GM18507 (cell line): ENCODE results near the gene DAB1.

Source experiments
- DNase-seq: peaks from one replicate; pipeline ENCODE4 v3.0.0; 2011; ENCODE audit warnings: low read depth; ENCODE audit not compliant: insufficient read length; ENCODE audit errors: extremely low spot score
- FAIRE-seq: peaks from 2 replicates; lab custom pipeline; 2011; peaks lifted over from hg19 to GRCh38; lab: Jason Lieb, UNC

Gene DAB1

DNA sequence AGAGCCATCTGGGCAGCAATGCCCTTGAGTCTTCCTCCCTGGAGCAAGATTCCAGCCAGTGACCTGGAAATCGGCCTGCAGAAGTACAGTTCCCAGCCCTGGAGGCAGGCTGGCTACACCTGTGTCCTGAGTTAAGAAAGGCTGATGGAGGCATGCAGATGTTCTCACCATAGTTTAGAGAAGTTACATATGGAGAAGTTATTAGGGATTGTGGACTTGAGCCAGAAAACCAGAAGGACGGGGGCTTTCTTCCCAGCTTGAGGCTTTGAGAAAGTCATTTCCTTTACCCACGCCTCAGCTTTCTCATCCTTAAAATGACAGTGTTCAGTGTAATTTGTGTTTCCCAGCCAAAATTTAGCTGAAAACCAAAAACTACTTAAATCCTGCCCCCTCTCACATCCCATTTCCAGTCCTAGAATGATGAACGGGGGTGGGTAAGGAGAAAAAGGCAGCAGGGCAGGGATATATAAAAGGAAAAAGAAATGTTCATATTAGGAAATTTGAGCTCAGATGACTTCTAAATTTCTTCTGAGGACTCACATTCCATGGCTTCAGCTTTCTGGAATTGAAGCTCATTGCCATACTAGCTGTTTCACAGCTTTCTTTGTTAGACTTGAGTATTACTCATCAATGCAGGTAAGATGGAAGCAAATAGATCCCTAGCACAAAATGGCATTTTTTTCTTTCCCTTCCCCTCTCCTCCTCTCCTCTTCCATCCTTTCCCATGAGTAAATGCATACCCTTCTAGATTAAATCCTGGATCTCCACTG lies 443.7 kb downstream of the DAB1 start:
- no peak for DNase-seq
- no peak for FAIRE-seq

DNA sequence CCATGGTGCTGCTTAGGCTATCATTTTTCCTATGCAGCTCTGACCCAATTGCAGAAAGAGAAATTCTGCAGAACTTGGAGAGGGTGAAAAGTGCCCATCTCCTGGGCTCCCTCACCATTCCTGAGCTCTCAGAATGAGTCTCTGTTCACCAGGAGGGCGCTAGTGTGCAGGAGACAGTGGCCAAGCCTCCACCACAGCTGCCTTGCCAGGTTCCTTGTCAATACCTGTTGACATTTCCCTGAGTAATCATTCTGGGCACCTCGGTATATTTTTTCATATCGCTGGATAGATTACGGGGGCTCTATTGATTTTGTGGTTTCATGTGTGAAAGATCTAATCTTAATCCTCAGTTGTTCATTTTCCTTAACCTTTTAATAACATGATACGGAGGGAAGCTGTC lies 445.0 kb downstream of the DAB1 start:
- no peak for DNase-seq
- no peak for FAIRE-seq

DNA sequence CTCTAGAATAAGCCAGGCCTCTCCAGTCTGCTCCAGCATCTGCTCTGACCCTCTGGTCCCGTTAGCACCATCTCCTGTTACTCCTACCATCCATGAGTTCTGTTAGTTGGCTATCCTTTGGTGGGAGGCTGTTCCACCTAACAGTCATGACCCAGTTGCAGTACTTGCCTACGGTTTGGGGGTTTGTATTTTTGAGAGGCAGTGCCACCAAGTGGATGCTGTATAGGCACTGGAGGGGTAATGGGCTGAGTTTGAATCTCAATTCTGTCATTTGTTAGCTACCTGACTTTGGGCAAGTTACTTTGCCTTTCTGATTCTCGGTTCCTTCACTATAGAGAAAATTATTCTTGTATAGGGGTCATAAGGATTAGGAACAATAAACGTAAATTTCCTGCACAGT lies 445.9 kb downstream of the DAB1 start:
- DNase-seq (no peak), FAIRE-seq (no peak)

DNA sequence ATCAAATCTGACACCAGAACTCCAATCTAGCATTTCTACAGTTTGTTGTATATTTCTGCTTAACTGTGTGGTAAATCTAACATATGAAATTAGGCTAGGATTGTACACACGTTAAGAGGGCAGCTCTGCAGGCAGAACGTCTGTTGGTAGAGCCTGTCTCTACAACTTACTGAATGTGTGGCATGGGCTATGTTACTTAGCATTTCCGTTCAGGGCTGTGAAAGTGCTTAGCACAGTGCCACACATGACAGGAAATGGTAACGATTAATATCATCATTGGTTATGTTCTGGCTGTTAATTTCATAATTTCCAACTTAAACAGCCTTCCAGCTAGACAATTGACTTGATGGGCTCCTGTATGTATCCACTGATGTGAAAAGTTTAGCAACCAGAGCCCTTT lies 448.4 kb downstream of the DAB1 start:
- DNase-seq (no peak), FAIRE-seq (no peak)

DNA sequence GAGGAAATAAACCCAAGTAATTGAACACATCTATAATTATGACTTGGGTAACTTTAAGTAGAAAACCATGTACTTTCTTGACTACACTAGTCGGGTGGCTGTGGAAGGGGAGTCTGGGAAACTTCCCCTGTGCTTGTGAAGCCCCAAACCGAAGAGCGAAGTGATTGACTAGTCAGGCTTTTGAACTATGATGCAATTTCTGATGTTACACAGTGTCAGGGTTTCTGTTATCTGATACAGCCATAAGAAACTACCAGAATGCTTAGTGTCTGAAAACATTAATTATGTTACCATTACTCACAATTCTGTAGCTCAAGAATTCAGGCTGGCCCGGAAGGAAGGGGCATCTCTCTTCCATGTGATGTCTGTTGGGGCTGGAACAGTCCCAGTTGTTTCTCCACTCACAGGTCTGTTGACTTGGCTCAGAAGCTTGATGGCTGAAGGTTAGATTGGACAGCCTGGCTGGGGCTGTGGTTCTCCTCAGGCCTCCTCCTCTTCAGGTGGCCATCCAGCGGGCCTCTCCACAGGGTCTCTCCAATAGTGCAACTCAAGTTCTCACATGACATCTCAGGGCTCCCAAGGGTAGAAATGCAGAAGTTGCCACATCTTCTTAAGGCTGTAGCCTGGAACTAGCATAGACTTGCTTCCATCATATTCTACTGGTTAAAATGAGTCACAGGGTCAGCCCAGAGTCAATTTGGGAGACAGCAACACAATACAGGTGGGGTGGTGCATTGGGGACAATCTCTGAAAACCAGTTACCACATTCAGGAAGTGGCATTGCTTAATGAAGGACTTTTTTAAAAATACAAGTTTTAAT lies 449.7 kb downstream of the DAB1 start:
- no peak for FAIRE-seq
- DNase-seq: no peak

DNA sequence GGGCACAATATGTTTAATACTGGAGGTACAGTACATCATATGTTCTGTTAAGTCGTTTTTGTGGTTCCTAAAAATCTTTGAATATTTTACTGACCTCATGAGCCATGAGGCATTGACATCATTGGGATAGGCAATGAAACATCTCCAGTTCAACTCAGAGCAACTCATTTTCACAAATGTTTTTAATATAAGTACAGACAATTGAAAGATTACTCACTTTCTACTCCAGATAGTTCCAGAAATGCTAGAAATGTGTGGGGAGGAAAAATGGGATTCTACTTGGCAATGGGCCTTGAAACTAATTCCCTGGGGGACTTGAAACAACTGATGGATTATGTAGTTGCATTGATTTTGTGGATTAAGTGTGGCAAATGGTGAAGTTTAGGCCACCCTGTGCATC lies 450.9 kb downstream of the DAB1 start:
- FAIRE-seq: no peak
- DNase-seq: no peak

DNA sequence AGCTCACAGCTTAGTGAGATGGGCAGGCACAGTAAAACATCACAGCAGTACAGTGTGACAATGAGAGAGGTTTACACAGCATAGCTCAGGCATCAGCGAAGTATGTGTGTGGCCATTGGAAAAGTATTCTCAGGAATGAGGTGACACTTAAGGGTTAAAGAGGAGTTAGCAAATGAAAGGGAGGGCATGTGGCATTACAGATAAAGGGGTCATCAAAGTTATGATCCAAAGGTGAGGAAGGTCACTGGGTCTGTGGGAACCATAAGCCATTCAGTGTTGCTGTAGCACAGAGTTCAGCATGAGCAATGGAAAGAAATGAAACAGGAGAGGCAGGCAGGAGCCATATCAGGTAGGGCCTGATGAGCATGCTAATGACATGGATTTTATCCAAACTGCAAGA lies 453.6 kb downstream of the DAB1 start:
- DNase-seq (no peak), FAIRE-seq (no peak)

DNA sequence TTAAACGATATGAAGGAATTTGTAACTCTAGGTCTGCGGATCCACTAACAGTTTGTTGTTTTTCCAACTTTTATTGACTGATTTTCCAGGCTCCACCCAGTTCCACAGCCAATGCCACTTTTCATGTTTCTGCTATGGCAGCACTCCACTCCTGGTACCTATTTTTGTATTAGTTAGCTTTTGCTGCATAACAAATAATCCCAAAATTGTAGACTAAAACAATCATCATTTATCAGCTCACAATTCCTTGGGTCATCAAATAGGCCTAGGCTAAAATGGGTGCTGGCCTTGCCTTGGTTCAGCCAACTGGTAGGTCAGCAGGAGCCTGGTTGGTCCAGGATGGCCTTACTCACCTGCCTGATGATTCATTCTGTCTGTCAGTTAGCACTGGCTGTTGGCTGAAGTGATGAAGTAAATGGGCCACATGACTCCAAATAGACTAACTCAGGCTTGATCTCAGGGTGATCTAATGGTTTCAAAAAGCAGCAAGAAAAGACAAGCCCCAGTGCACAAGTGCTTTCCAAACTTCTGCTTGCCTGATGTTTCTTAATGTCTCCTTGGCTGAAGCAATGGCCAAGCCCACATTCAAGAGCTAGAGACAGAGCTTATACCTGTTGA lies 454.9 kb downstream of the DAB1 start:
- DNase-seq (no peak), FAIRE-seq (no peak)

DNA sequence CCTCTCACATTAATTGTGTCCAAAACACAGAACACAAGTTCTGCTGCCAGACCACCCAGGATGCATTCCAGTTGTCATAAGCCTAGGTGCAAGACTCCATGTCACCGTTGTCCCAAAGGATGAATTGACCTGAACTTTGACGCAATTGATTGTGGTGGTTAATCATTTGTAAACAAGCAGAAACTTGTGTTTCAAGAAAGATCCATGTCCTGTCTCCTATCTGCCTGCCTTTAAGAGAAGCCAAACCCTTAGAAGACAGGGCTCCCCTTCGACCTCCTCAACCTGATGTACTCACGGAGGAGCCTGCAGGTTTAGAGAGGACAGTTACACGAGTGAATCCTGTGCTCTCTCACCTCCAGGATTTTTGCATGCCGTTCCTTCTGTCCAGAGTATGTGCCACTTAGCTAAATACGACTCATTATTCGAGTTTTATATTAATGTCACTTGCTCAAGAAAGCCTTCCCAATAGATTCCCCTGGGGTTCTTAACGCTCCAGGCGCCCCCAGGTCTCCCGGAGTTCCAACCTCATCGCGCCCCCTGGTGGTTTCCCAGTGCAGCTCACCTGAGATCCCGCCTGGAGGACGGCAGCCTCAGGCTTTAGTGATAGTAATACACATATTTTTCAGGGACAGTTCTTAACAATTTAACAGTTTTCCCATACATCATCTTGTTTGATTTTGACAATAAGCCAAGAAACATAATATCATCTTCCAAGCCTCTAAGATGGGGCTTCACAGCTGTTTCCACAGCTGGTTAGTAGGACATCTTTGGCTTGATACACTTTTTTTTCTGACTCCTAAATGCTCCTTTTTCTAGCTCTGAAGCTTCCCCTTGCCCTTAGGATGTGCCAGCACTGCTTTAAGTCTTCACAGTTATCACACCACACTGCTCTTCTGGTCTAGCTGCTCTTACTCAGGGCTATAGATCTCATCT lies 455.7 kb downstream of the DAB1 start:
- FAIRE-seq (no peak), DNase-seq (no peak)

DNA sequence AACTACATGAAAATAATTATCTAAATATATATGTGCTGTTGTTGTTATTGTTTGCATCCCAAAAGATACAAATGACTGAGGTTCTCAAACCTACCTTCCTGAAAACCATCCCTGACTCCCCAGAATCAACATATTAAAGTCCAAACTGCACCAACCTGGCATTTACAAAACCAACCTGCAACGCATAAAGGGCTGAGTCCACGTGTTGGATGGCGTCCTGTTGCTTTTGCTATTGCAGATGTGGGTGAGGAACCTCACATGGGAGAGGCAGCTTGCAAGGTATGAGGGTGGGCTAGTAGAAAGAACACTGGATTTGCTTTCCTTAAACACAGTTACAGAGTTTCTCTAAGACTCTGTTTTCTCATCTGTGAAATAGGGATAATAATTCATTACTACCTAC lies 456.5 kb downstream of the DAB1 start:
- DNase-seq (no peak), FAIRE-seq (no peak)

DNA sequence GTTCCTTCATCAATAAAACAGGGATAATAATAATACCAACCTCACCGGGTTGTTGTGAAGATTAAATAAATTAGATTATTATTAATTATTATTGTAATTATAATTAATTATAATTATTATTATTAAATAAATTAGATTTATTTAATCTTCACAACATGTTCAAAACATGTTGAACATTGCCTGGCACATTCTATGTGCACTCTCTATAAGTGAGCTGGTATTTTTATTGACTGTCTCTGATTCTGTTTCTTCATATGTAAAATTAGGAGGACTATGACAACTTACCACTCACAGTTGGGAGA lies 457.2 kb downstream of the DAB1 start:
- FAIRE-seq: no peak
- no peak for DNase-seq

DNA sequence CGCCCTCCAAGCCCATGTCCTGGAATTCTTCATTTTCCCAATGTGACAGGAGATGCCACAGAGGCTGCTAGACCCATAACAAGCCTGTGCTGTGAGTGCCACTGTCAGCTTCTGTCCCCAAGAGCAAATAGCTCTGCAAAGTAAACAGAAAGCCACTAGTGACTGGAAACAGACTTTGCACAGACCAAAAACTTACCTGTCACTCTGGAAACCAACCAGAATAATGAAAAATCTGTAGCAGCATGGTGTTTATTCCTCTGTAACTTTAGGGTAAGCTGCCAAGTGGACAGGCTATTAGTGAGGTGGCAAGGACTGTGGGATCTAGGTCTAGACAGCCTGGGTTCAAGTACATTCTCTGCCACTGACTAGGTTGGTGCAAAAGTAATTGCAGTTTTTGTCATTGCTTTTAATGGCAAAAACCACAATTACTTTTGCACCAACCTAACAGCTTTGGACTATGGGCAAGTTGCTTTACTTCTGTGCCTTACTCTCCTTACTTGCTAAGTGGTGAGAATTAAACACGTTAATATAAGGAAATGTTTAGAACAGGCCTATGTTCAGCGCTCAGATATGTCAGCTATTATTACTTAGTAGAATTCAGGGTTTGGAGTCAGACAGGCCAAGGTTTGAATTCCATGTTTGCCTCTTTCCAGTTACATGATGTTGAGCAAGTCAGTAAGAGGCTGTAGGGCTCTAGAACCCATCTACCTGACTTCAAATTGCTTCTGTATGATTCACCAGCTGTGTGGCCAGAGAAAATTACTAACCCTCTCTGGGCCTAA lies 457.8 kb downstream of the DAB1 start, which contains the start of gene C8B:
Gene C8B, minus strand, starts transcription at position 100 of the 782 bp plus-strand sequence. Its CDS starts 67 bp downstream, at position 33.
- FAIRE-seq: no peak

DNA sequence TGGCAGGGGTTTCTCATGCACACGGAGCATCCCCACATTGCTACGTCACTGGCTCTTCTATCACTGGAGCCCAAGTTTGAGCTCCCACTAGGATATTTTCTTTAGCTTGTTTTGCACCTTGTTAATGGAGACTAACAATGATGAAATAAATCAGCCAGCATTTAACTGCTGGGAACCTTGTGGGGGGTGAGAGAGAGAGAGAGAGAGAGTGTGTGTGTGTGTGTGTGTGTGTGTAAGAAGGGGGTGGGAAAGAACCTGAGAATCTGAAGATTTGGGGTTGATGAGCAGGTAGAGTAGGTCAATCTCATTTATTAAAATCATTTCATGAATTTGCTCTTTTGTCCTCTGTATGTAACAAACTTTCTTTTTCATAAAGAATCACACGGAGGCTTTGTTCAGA lies 458.7 kb downstream of the DAB1 start:
- FAIRE-seq: no peak
- no peak for DNase-seq

More for the DNA sequence above, 457.8 kb downstream of the DAB1 start, which contains the start of gene C8B:
- DNase-seq: no peak

DNA sequence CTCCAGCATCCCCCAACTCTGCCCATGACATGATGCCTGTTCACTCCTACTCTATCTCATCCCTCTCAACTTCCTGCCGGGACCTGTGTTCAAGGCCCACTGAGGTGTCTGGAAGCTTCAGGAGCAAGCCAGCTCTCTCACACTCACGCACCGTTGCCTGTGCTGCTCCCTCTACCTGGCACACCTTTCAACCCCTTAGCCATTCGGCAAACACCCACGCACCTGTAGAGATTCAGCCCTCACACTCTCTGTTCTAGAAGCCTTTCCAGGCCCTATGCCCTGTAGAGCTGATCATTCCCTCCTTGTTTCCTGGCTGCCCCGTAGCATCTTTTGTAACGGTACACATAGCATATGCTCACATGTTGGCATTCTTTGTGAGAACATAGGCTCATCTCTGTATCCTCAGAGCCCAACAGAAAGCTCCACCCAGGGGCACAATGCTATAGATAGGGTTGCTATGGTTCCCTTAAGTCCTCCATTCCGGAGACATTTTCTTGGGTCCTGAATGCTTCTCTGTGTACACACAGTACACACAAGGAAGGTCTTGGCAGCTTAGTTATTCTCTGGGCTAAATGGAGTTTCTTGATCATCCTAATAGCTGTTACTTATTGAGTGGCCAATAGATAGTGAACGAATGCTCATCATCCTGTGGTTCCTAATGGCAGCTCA lies 459.4 kb downstream of the DAB1 start:
- DNase-seq (no peak), FAIRE-seq (no peak)

DNA sequence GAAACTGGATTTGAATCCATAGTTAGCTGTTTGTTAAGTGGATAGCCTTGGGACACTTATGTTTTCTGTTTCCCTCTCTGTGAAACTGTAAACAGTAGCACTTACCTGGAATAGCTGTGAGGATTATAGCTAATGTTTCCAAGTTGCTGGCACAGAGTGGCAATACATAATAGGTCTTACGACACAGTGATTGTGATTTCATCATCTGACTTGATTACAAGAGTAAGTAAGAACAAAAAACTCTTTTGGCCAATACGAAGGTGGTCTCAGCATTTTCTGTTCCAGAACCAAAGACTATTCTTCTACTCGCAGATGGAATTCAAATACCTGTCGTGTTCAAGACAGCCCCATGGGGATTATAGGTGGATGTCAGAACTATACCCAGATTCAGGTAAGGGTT lies 460.2 kb downstream of the DAB1 start:
- FAIRE-seq (no peak), DNase-seq (no peak)

DNA sequence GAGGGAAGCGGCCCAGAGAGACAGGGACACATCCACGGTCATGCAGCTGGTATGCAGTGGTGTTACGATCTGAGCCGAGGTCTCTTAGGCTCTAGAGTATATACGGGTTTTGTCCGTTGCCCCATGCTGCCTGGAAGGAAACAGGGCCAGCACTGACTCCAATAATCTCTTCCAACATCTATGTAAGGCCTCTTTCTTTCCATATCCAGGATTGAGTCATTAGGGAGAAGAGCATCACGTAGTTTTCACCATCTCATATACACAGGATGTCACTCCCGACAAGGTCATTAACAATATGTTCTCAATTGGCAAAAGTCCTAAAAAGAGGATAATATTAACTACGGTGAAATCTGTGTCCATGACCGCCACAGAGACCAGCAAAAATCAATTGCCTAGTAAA lies 462.4 kb downstream of the DAB1 start:
- FAIRE-seq: no peak
- no peak for DNase-seq

DNA sequence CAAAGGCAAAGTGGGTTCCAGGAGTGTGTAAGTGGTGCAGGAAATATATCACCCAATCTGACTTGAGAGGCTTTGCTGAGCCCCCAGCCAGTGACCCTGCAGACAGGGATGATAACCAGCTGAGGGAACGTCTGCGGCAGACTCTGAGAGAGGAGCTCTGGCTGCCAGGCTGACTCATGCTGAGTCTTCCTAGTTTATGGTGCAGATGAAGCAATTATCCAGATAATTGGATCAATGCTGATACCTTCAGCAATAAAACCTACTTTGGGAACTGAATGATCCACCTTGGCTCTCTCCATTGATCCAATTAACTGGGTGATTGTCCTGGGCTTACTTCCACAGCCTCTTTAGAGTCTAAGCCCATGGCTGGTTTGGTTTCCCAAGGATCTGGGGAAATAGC lies 465.3 kb downstream of the DAB1 start:
- FAIRE-seq (no peak), DNase-seq (no peak)

DNA sequence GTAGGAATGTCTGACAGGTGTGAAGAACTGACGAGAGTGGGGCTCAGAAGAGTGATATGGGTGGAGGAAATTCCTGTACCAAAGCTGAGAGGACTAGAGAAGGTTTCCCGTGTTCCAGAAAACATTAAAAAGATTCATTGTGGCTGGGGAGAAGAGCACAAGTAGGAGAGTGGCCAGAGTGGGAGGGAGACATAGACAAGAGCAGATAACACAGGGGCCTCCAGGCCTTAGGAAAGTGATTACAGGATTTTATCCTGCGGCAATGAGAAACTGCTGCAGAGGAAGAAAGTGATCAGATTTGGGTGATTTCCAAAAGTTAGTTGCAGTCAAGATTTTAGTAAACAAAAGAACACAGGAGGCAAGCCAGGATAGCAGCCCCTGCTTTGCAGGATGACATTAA lies 465.9 kb downstream of the DAB1 start:
- DNase-seq (no peak), FAIRE-seq (no peak)
